Activated CD4-positive, alpha-beta T cell treated with anti-CD3 and anti-CD28 coated beads for 36 hours (primary cell): ENCODE results near the gene KDM5B. TPM values are rescaled to one million over a fixed set of nuclear protein-coding genes. Genes with fewer than 3 reads are reported as not detected.

Experiments used
- ATAC-seq: fragments of 200-7000 bp; cut with Tn5 transposase; one replicate; pipeline ENCODE4 v1.10.0; 2021; ENCODE audit warnings: mild to moderate bottlenecking, moderate library complexity
- CTCF ChIA-PET: fragments of 350-600 bp; sonication (Branson Sonifier 250); formaldehyde crosslinking; loops from one replicate; lab custom pipeline; 2021; ENCODE audit warnings: antibody characterized with exemption; lab: Charles Lee
- POLR2A ChIA-PET: fragments of 350-600 bp; sonication (Branson Sonifier 250); formaldehyde crosslinking; loops from one replicate; lab custom pipeline; 2021; ENCODE audit warnings: antibody characterized with exemption, inconsistent platforms; lab: Charles Lee
- DNase-seq: peaks from one replicate; pipeline ENCODE4 v3.0.0-alpha.2; 2020
- H3K27ac Mint-ChIP-seq: one replicate; pipeline ENCODE4 v1.8.0; 2021; ENCODE audit warnings: mixed read lengths
- H3K27me3 Mint-ChIP-seq: one replicate; pipeline ENCODE4 v1.8.0; 2021; ENCODE audit warnings: mixed read lengths
- H3K36me3 Mint-ChIP-seq: one replicate; pipeline ENCODE4 v1.8.0; 2021; ENCODE audit warnings: low read depth, mixed read lengths
- H3K4me1 Mint-ChIP-seq: one replicate; pipeline ENCODE4 v1.8.0; 2021; ENCODE audit warnings: mixed read lengths
- H3K4me3 Mint-ChIP-seq: one replicate; pipeline ENCODE4 v1.8.0; 2021; ENCODE audit warnings: mild to moderate bottlenecking, moderate library complexity, mixed read lengths
- H3K9me3 Mint-ChIP-seq: one replicate; pipeline ENCODE4 v1.8.0; 2021; ENCODE audit warnings: low read depth, mixed read lengths
- intact Hi-C, 2 experiments: fragments of 100-400 bp; cut with DNase I in 1 of 2; cut with micrococcal nuclease in 1 of 2; formaldehyde crosslinking; loops; one replicate each; pipeline versions ENCODE4 v1.14.2 to v1.15.1; 2022 to 2024; cut with DNase I, micrococcal nuclease
- total RNA-seq, 2 experiments: library from RNA; stranded (reverse); gene quantifications; one replicate each; pipeline ENCODE4 v1.2.3, GENCODE V29; 2021

KDM5B gene
- total RNA-seq, 2 experiments from 2014 or later, result 34.6 to 45.9 TPM

DNA sequence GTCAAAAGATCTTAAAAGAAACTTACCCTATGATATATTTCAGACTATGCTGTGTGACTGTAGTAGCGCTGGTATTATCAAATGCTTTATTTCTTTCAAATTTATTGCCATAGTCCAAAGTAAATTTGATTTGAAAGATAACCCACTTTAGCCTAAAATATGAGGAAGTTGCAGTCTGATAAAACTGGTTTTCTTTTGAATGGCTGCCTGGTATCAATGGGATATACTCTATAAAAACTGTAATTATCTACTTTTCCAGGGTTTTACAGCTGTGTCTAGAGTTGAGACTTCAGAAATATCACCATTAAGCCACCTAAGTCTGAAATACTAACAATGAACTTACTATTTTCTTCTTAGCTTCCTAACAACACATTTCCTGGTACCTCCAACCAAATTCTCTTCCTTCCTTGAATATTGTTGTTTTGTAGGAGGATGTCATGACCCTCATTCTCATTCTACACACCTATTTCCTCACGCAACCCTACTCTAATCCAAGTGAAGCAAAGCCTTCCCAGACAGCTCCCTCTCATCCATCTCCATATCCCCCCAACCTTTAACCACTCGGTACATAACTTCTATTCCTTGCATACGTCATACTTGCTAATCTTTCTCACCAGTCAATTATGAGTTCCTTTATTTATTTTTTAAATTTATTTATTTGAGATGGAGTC is 17.0 kb downstream of the KDM5B start:
- POLR2A ChIA-PET, result interaction anchor here (0.6 kb wide), 1 partner anchor 373 kb away, joined by 7 read pairs; no protein-coding TSS in a partner anchor
- DNase-seq (no peak), ATAC-seq (no peak)
- H3K4me3 Mint-ChIP-seq, result no peak overlapping the region
- no peaks in the 10 kb centered on the region for H3K27me3 Mint-ChIP-seq
- CTCF ChIA-PET, result interaction anchor here (0.6 to 0.7 kb wide), 2 partner anchors 32 to 67 kb away, joined by 3 read pairs; no protein-coding TSS in a partner anchor
- peak overlapping the region; percentile 33 for H3K27ac Mint-ChIP-seq
- H3K36me3 Mint-ChIP-seq, result no peaks in the 10 kb centered on the region
- intact Hi-C loops, result no loop called here
- peaks cover 14% of the 10 kb centered on the region for H3K4me1 Mint-ChIP-seq
- H3K9me3 Mint-ChIP-seq, result no peaks in the 10 kb centered on the region

DNA sequence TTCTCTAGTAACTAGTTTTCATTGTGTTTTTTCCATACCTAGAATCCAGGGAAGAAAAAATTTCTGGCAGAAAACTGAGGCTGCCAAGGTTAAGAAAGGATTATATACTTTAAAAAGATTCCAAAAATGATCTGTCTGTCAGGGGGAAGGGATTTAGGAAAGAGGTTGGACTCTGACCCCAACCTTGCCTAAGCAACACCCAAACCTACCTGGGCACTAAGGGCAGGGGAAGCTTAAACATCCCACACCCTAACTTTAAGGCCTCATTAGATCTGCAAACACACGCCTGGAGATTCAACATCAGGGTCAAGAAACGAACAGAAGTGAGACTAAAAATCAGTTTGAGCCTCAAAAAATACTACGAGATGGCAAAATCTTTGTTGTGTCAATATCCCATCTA is 19.4 kb downstream of the KDM5B start:
- no peak for DNase-seq
- Mint-ChIP-seq H3K9me3 (no peaks in the 10 kb centered on the region), H3K36me3 (no peaks in the 10 kb centered on the region), H3K4me3 (no peak overlapping the region), H3K27ac (peak overlapping the region; percentile 55), H3K27me3 (no peaks in the 10 kb centered on the region), H3K4me1 (peaks cover 19% of the 10 kb centered on the region)
- CTCF ChIA-PET, result no interaction called here
- no peak for ATAC-seq
- intact Hi-C loops, result no loop called here
- POLR2A ChIA-PET, result no interaction called here

DNA sequence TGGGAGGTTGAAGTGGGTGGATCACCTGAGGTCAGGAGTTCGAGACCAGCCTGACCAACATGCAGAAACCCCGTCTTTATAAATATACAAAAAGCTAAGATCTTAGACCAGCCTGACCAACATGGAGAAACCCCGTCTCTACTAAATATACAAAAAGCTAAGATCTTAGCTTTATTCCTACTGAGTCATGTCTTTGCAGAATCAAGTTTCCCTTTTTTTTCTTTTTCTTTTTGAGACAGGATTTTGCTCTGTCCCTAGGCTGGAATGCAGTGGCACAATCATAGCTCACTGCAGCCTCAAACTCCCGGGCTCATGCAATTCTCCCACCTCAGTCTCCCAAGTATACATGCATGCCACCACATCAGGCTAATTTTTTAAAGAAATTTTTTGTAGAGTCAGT is 21.4 kb downstream of the KDM5B start:
- ATAC-seq (no peak), DNase-seq (no peak)
- H3K36me3 Mint-ChIP-seq, result no peaks in the 10 kb centered on the region
- peaks cover 17% of the 10 kb centered on the region for H3K4me1 Mint-ChIP-seq
- no peaks in the 10 kb centered on the region for H3K27me3 Mint-ChIP-seq
- H3K4me3 Mint-ChIP-seq, result no peak overlapping the region
- ChIA-PET POLR2A (no interaction called here), CTCF (interaction anchor here (0.6 to 1.1 kb wide), 3 partner anchors 9 to 213 kb away, joined by 3 to 4 read pairs (median 3); no protein-coding TSS in a partner anchor)
- no peaks in the 10 kb centered on the region for H3K9me3 Mint-ChIP-seq
- intact Hi-C loops, result no loop called here
- no peak overlapping the region for H3K27ac Mint-ChIP-seq

DNA sequence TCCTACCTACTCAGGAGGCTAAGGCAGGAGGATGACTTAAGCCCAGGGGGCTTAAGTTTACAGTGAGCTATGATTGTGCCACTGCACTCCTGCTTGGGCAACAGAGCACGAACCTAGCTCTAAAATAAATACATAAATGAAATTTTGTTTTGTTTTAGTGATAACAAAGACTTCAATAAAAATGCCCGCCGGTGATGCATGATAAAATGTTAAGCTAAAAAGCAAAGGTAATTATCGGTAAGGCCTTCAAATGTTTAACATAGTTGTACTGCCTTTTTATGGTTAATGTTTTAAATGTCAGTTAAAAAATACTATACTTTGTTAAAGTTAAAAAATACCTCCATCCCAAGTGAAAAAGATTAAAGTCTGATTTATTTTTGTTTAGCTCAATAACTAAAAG is 27.0 kb downstream of the KDM5B start:
- ChIA-PET POLR2A (interaction anchor here (0.7 kb wide), 2 partner anchors 39 to 907 kb away, joined by 3 read pairs; no protein-coding TSS in a partner anchor), CTCF (interaction anchor here (1.0 to 1.5 kb wide), 5 partner anchors 9 to 626 kb away, joined by 3 to 4 read pairs (median 4); no protein-coding TSS in a partner anchor)
- Mint-ChIP-seq H3K9me3 (no peaks in the 10 kb centered on the region), H3K27me3 (no peaks in the 10 kb centered on the region), H3K36me3 (peaks cover 1% of the 10 kb centered on the region), H3K4me1 (peaks cover 18% of the 10 kb centered on the region), H3K4me3 (no peak overlapping the region), H3K27ac (no peak overlapping the region)
- DNase-seq (no peak), ATAC-seq (no peak)
- intact Hi-C loops, result no loop called here

DNA sequence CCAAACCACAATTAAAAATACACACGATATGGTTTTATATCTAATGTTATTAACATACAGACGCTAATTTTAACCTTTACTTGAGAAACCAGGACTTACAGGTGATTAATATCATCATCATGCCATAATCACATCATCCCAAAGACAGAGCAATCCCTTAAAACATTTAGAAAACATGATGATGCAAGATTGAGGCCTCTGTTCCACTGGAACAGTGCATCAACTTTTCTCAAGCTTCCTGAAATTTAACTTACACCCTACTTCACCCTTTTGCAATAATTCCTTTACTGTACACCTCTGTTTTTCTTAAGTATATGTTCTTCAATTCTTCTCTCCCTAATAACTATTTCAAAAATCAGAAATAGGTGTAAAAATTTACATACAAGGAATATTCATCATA is 38.1 kb downstream of the KDM5B start:
- Mint-ChIP-seq H3K36me3 (peaks cover 20% of the 10 kb centered on the region), H3K27ac (no peak overlapping the region), H3K9me3 (no peaks in the 10 kb centered on the region), H3K4me3 (no peak overlapping the region), H3K4me1 (no peaks in the 10 kb centered on the region), H3K27me3 (no peaks in the 10 kb centered on the region)
- ATAC-seq (no peak), DNase-seq (no peak)
- ChIA-PET CTCF (interaction anchor here (0.5 kb wide), 1 partner anchor 813 kb away, joined by 3 read pairs; no protein-coding TSS in a partner anchor), POLR2A (no interaction called here)
- intact Hi-C loops, result no loop called here

DNA sequence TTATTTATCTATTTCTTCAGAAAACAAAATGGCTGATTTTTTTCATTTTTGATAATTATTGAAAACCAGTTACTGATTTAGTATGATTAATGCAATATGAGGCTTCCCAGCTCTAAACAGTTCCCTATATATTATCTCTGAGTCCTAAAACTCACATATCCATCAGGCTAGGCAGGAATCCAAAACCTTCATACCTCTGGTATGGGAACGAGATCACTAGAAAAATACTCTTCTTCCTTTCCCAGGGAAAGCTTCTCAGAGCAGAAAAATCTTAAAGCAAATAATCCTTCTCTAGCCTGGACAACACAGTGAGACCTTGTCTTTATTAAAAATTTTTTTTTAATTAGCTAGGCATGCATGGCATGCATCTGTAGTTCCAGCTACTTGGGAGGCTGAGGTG is 42.5 kb downstream of the KDM5B start:
- DNase-seq (no peak), ATAC-seq (no peak)
- POLR2A ChIA-PET, result no interaction called here
- Mint-ChIP-seq H3K27ac (no peak overlapping the region), H3K27me3 (no peaks in the 10 kb centered on the region), H3K4me3 (no peak overlapping the region), H3K9me3 (no peaks in the 10 kb centered on the region), H3K4me1 (no peaks in the 10 kb centered on the region), H3K36me3 (peaks cover 16% of the 10 kb centered on the region)
- CTCF ChIA-PET, result no interaction called here
- intact Hi-C loops, result no loop called here

DNA sequence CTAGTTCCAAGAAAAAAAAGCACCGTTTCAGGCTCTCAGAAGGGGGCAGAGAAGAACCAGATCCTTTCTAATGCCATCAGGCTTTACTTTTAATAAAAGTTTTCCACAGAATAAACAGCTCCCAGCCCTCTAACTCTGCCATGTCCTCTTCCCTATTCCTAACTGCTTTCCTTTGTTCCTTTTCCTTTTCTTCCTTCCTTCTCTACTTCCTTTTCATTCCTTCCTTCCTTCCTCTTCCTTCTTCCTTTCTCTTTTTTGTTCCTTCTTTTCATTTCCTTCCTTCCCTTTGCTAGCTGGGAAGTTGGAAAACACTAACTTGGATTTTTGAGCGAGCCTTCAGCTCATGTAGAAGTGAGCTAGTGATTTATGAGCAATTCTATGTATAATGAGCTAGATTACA is 46.2 kb downstream of the KDM5B start:
- Mint-ChIP-seq H3K27ac (no peak overlapping the region), H3K9me3 (no peaks in the 10 kb centered on the region), H3K4me3 (no peak overlapping the region), H3K4me1 (no peaks in the 10 kb centered on the region), H3K36me3 (peaks cover 29% of the 10 kb centered on the region), H3K27me3 (no peaks in the 10 kb centered on the region)
- POLR2A ChIA-PET, result interaction anchor here (0.7 kb wide), 1 partner anchor 44 kb away, joined by 4 read pairs; no protein-coding TSS in a partner anchor
- no peak for DNase-seq
- CTCF ChIA-PET, result interaction anchor here (0.6 to 0.8 kb wide), 2 partner anchors 231 to 524 kb away, joined by 3 read pairs; no protein-coding TSS in a partner anchor
- no peak for ATAC-seq
- intact Hi-C loops, result no loop called here

DNA sequence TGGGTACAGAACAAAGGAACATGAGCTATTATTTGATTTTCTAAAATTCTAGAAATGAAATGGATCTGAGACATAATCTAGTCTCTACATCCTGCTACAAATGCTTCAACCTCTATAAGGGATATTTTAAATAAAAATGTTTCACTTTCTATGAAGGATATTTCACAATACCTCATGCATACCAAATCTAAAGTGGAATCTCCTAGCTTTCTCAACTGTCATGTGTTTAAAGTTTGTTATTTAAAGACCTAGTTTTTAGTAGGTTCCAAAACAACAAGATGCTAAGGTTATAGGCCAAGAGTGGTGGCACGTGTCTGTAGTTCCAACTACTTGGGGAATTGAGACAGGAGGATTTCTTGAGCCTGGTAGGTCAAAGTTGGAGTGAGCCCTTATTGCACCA is 47.6 kb downstream of the KDM5B start:
- Mint-ChIP-seq H3K9me3 (no peaks in the 10 kb centered on the region), H3K27me3 (no peaks in the 10 kb centered on the region), H3K27ac (no peak overlapping the region), H3K4me1 (no peaks in the 10 kb centered on the region), H3K4me3 (no peak overlapping the region), H3K36me3 (peaks cover 39% of the 10 kb centered on the region)
- no peak for DNase-seq
- ATAC-seq, result no peak
- intact Hi-C loops, result no loop called here
- ChIA-PET POLR2A (interaction anchor here (0.6 kb wide), 1 partner anchor 27 kb away, joined by 5 read pairs; no protein-coding TSS in a partner anchor), CTCF (interaction anchor here (1.3 kb wide), 1 partner anchor 14 kb away, joined by 3 read pairs; no protein-coding TSS in a partner anchor)

DNA sequence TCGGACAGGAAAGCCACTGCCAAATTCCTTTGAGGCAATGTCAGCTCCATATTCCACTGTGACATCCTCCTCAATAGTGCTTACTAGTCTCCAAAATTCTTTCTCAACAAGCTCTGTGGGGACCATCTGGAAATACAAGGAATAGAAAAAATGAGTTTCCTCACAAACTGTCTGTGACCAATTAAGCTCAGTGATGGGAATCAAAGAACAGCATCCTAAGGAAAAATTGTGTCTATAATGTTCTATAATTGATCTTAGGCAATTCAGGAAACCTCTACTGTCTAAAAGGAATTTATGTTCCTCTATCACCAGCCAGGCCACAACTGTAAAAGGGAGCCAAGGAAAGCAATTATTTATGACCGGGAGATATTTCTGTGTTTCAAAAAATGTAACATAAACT is 51.8 kb downstream of the KDM5B start:
- H3K4me3 Mint-ChIP-seq, result no peak overlapping the region
- POLR2A ChIA-PET, result interaction anchor here (0.5 kb wide), 1 partner anchor 414 kb away, joined by 3 read pairs; the partner anchor contains the start of gene UBE2T
- no peaks in the 10 kb centered on the region for H3K27me3 Mint-ChIP-seq
- ATAC-seq (no peak), DNase-seq (no peak)
- H3K27ac Mint-ChIP-seq, result no peak overlapping the region
- peaks cover 37% of the 10 kb centered on the region for H3K36me3 Mint-ChIP-seq
- CTCF ChIA-PET, result interaction anchor here (0.6 kb wide), 1 partner anchor 10 kb away, joined by 3 read pairs; no protein-coding TSS in a partner anchor
- intact Hi-C loops, result no loop called here
- H3K9me3 Mint-ChIP-seq, result no peaks in the 10 kb centered on the region
- H3K4me1 Mint-ChIP-seq, result no peaks in the 10 kb centered on the region

DNA sequence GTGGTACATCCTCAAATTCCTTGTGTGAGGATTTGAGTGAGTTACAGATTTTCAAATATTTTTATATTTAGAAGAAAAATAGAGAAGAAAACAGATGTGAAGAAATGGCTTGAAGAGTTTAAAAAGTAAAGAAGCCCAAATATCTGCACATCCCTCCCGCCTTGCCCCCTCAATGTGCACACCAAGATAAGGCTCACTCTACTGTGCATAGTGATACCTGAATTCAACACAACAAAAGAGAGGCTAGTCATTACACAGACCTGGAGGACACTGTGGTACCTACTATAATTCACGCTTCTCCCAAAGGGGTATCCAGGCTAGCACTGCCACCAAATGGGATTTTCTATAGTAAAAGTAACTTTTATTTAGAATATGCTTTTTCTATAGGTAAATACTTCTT is 53.9 kb downstream of the KDM5B start:
- POLR2A ChIA-PET, result no interaction called here
- Mint-ChIP-seq H3K9me3 (no peaks in the 10 kb centered on the region), H3K4me1 (no peaks in the 10 kb centered on the region), H3K36me3 (peaks cover 37% of the 10 kb centered on the region), H3K4me3 (no peak overlapping the region), H3K27ac (no peak overlapping the region), H3K27me3 (no peaks in the 10 kb centered on the region)
- no peak for DNase-seq
- intact Hi-C loops, result loop anchor here in 1 of 2 experiments (5.0 kb wide), 1 partner anchor 243 kb away; no protein-coding TSS in a partner anchor
- CTCF ChIA-PET, result interaction anchor here (0.6 kb wide), 1 partner anchor 117 kb away, joined by 3 read pairs; no protein-coding TSS in a partner anchor
- ATAC-seq, result no peak

DNA sequence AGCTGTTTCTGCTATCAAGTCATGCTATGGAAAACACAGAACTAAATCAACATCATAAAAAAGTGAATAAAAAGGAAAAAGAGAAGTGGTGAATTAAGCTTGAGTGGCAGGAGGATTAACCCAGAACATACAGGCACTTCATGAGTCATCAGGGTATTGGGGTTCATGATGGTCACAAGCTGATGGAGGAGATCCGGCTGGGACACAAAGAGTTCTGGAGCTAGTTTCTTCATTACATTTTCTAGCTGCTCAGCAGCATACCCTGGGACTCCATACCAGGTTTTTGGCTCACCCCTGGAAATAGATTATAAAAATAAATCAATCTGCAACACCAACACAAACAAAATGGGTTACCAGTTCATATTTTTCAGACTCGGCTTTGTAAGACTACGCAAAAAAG is 55.4 kb downstream of the KDM5B start:
- ATAC-seq (no peak), DNase-seq (no peak)
- Mint-ChIP-seq H3K4me1 (no peaks in the 10 kb centered on the region), H3K36me3 (peaks cover 43% of the 10 kb centered on the region), H3K9me3 (no peaks in the 10 kb centered on the region), H3K27me3 (no peaks in the 10 kb centered on the region), H3K27ac (no peak overlapping the region), H3K4me3 (no peak overlapping the region)
- ChIA-PET CTCF (interaction anchor here (0.6 to 3.5 kb wide), 3 partner anchors 34 to 247 kb away, joined by 3 to 16 read pairs (median 4); no protein-coding TSS in a partner anchor), POLR2A (interaction anchor here (0.6 kb wide), 1 partner anchor 843 kb away, joined by 3 read pairs; no protein-coding TSS in a partner anchor)
- intact Hi-C loops, result loop anchor here in 1 of 2 experiments (5.0 kb wide), 1 partner anchor 245 kb away; no protein-coding TSS in a partner anchor
